Left lobe of liver (tissue), 2 donors: Measurements from ENCODE around the gene KRTAP10-2. TPM values are rescaled to one million over a fixed set of nuclear protein-coding genes. Genes with fewer than 3 reads are reported as not detected.

Experiments
- ATAC-seq: fragments of 200-7000 bp; cut with Tn5 transposase; one replicate; pipeline ENCODE4 v1.9.1; 2020; ENCODE audit warnings: mild to moderate bottlenecking, moderate library complexity
- DNase-seq: peaks from one replicate; pipeline ENCODE4 v3.0.0-alpha.2; 2020; ENCODE audit warnings: low spot score
- total RNA-seq: library from RNA; stranded (reverse); gene quantifications from one replicate; pipeline ENCODE4 v1.2.1, GENCODE V29; 2021
- donor health status: DM: no; HTN: no; CAD: no; lungs with moderate emphysema.
- donor health status: DM: no; HTN: yes; CAD: no.

KRTAP10-2 gene
- total RNA-seq, 1 donor from 2014 or later, result not detected

DNA sequence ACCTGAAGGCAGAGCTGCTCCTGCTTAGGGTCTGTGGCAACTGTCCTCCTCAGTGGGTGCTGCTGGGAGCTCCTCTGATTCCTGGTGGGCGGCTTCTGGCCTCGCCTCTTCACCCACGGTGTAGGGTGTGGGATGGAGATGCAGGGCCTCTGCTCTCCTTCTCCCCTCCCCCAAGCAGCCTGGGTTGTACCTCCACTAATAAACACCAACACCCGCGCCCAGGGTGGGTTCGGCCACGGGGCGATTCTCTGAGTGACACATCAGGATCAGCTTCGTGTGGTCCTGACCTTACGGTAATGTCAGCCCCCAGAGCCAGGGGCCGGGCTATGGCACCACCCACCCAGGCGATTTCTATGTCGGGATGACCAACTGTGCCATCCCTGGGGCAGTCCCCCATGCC is 35.0 kb downstream of the KRTAP10-2 start:
- no peak for DNase-seq

DNA sequence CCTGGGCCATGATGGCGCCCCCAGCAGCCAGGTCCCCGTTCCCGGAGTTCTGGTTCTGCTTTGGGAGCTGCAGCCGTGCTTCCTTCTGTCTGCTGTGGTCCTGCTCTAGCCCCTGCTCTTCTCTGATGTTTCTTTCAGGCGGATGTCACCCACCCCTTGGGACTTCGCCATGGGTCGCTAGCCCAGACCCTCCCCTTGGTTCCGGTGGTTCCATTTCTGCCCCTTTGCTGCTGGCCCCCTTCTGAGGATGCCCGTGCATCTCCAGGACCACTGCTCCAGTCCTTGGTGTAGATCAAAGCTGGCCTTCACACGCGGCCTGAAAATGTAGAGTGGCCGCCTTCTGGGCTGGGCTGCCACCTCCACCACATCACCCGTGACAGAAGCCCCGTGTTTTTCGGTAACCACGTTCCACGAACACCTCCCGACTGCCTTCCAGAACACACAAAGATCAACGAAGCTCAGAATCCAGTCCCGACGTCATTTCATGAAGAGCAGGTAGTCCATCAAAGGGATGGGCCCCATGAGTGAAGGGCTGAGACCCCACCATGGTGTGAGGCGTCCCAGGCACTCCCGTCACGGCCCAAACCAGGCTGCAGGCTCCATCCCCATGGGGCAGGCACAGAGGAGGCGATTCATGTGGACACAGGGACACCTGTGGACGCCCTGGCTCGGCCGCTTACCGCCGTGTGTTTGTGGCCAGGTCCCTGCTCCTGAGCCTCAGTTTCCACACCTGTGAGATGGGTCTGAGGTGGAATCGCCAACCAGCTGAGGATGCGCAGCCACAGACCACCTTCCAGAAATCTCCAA is 35.7 kb downstream of the KRTAP10-2 start:
- ATAC-seq (no peak), DNase-seq (no peak)

More for the DNA sequence above, 35.0 kb downstream of the KRTAP10-2 start:
- ATAC-seq, result no peak

DNA sequence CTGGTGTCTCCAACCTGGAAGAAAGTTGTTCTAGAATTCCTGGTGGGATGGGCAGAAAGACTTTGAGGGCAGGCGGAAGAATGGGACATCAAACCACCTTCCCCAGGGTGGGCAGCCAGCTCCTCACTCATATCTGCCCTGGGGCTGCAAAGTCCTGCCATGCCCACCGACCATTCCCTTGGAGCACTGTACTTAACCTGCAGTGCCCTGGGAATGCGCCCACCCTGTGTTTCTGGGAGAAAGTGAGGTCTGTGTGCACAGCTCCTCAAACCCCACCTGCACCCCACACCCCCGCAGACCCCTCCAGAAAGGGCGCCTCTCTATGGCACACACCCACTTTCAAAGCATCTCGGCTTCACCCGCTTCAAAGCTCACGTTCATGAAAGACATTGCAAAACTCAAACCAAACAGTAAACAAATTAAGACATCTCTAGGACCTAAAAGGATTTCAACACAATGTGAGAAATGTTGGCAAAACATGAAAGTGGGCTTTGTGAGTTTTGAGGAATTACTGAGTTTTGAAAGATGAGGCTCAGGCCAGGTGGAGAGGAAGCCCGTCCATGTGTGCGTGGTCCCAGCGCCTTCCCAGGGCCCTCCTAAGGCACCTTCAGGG is 36.5 kb downstream of the KRTAP10-2 start:
- no peak for ATAC-seq
- DNase-seq, result no peak

DNA sequence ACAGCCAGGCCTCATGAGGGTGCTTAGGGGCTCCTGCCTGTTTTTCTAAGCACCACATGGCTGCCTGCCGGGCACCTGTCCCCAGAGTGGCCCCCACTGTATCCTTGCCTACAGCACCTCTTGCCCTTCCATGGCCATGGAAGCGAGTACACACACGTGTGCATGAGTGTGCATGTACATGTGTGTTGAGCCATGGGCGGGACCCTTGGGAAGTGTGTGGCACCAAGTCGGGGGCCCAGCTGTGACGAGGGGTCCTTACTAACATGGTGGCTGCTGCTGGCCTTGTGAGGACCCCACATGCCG is 37.1 kb downstream of the KRTAP10-2 start:
- ATAC-seq, result no peak
- DNase-seq, result no peak

DNA sequence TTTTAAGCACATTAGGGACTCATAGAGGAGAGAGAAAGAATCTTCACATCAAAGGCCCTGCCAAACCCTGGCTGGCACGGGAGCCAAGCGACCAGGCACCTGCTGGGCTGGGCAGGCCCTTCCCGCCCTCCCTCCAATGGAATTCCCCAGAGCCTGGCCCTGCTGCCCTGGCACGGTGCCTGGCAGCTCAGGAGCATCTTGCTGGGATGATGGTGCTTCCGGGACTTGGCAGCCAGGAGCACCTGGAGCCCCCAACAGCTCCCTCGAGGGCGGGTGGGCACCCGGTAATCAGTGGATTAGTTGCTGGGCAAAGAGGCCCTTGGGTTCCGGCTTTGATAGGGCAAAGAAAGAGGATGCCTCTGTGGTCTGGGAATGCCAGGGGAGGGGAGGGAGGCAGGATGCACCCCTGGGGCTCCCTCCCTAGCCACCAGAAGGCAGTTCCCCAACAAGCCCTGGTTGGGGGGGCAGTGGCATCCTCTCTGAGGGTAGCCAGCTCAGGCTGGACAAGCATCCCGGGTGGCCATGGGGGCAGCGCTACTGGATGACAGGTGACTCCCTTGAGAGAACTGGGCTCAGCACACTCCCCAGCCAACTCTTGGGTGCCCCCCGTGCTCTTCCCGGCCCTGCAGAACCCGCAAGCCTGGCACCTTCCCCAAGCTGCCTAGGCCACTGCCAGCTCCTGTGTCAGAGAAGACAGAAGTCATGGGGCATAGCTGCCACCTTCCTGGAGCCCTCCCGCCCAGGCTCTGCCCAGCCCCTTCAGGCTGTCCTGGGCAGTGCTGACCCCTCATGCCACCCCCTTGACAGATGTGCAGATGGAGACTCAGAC is 37.7 kb downstream of the KRTAP10-2 start:
- ATAC-seq (no peak), DNase-seq (no peak)

DNA sequence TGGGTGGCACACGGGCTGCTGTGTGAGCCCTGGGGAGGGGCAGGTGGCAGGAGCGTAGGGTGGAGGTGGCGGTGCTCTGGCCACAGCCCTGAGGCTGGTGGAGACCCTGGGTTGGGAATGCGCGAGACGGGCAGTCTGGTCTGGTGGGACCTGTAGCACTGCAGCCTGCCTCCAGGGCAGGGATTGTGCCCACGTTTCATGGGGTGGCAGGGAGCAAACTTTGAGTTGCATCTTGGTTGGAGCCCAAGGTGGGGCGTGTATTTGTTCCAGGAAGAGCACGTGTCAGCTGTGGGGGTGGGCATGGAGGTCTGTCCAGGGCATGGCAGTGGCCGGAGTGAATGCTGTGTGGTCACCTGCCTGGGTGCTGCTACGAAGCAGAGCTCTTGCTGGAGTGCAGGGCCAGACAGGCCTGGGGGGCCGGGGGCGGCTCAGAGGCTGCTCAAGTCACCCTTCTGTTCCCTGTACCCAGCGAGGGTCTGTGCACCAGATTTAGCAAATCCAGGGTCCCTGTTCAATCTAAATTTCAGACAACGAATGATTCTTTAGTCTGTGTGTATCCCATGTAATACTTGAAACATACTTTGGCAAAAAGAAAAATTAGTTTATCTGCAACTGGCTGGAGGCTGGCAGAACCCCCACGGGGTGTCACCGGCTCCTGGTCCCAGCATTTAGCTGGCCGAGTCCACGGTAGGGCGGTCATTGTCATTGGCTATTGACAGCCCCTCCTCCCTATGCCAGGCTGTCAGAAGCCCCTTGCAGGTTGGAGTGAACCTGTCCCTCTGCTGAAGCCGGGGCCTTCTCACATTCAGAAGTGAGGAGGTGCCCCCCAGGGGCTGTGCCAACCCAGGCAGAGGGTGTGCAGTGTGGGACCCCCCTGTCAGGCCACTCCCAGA is 38.6 kb downstream of the KRTAP10-2 start:
- no peak for ATAC-seq
- DNase-seq, result no peak

DNA sequence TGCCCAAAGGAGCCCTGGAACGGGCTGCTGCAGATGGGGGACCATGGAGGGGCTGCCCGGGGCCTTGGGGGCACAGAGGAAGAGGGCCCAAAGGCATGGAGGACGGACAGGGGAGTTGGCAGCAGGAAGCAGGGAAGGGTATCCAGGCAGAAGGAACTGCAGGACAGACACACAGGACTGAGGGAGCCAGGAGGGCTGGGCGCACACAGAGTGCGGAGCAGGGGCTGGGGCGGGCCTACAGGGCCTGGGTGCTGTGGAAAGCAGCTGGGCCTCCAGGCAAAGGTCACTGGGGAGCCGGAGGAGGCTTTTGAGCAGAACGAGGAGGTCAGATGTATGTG is 39.4 kb downstream of the KRTAP10-2 start:
- ATAC-seq, result no peak
- no peak for DNase-seq

DNA sequence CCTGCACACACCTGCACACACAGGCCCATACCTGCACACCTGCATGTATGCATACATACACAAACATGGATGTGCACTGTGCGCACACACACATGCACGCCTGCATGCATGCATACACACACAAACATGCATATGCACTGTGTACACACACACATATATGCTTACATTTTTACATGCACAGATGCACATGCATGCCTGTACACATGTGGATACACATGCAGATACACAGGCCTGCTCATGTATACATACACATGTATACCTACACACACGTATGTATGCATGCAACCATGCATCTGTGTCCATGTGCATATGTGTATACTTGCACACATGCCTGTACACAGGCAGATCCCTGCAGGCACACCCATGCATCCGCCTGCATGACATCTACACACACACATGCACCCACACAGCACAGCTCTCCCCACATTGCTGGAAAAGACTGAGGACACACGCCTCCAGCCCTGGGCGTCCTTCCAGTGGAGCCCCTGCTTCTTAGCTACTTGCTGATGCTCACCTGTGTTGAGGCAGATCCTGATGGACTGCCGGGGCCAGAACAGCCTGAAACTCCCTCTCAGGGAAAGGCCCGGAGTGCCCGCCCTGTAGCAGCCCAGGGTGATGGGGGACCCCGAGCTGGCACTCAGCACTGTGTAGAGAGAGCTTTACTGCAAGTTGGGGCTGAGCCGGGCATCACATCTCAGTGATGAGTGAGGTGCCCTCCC is 39.9 kb downstream of the KRTAP10-2 start:
- no peak for DNase-seq
- no peak for ATAC-seq

DNA sequence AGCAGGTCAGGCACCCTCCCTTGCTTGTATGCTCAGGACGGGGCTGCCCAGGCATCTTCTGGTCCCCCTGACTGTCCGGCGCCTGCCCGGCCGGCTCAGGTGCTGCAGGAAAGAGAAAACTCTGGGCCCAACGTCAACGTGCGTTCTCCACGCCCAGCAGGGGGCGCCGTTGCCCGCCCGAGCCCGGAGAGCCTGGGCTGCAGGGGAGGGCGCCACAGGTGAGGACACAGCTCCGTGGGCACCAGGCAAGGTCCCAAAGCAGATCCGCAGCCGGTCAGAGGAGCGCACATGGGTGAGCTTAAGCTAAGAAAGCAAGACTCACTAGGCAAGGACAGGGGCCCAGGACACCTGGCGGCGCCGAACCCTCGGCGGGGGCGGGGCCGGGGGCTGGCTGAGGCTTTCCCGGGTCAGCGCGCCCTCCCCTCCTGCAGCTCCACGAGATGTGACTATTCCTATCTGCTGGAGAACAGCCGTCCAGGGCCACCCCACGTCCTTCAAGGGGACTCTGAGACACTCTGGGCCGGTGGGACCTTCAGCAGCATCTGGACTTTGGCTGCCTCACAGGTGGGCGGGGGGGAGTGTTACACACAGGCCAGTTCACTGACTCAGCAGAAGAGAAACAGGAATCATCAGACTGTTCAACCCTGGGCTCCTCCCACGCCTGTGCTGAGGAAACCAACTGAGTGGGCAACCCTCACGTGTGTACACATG is 40.6 kb downstream of the KRTAP10-2 start:
- ATAC-seq (peak; percentile 82), DNase-seq (peak; percentile 78)

DNA sequence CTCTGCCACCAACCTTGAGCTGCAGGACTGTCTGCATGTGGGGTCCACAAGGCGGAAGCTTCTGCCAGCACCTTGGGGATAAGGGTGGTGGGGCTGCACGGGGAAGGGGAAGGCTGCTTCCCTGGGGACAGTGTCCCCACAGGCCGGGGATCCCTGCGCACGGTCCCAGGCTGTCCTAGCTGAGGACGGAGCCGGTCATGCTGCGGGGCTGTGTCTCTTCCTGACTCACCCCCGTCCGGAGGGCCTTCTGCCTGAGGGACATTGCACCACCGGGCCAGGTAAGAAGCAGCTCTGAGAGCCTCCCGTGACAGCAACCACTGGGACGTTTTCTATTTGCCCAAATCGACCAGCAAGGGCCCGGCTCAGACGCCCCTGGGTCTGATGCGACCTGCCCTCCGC is 41.2 kb downstream of the KRTAP10-2 start:
- ATAC-seq, result peak; percentile 7

DNA sequence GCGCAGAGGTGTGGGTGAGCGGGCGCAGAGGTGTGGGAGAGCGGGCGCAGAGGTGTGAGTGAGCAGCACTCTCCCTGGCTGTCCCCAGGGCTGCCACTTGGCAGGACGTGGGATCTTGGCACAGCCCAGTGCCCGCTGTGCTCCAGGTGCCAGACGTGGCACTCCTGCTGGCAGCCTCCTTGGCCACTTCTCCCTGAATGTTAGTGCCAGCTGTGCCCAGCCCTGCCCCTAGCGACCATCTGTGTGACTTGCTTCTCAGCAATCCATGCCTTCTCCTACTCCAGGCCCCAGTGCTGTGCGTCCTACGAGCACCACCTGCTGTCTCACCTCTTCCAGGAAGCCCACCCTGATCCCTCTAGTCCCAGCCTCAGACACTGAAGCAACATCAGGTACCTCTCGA is 41.8 kb downstream of the KRTAP10-2 start:
- ATAC-seq (peak; percentile 89), DNase-seq (peak; percentile 90)

More for the DNA sequence above, 41.2 kb downstream of the KRTAP10-2 start:
- DNase-seq, result no peak

DNA sequence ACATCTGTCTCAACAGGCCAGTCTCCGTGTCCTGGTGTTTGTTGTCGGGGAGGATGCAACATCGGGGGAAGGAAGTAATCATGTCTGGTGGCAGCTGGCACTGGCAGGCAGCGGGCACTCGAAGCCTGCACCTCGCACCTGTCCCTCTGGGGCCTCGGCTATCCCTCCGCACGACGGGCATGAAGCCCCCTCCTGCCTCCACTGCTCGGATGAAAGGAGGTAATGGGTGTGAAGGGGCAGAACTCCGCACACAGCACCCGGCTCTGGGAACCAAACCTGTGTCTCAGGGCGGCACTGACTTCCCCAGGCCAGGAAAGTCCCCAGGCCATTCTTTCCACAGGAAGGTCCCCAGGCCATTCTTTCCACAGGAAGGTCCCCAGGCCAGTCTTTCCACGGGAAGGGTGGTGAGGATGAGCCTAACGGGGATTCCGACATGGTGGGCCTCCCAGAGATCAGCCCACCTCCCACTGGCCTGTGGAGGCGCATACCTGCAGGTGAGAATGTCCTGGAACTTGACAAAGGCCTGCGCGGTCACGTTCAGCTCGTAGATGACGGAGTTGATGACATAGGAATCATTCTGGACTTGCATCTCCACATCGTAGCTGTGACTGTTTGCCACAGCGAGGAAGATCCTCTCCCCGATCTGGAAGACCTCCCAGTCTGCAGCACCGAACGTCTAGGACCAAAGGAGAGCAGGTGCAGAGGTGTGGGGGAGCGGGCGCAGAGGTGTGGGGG is 42.4 kb downstream of the KRTAP10-2 start:
- ATAC-seq (no peak), DNase-seq (no peak)

DNA sequence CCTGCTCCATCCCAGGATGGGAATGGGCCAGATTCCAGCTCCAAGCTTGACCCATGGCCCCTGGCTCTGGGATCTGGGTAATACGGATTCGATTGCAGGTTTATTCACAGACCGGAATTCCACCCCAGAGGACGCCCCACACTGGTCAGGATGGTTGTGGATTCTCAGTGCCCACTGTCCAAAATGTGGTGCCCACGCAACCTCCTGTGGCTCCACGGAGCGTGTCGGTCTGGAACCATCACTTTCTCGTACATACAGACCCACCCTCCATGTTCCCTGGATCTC is 42.9 kb downstream of the KRTAP10-2 start:
- DNase-seq, result peak; percentile 60
- peak; percentile 29 for ATAC-seq

DNA sequence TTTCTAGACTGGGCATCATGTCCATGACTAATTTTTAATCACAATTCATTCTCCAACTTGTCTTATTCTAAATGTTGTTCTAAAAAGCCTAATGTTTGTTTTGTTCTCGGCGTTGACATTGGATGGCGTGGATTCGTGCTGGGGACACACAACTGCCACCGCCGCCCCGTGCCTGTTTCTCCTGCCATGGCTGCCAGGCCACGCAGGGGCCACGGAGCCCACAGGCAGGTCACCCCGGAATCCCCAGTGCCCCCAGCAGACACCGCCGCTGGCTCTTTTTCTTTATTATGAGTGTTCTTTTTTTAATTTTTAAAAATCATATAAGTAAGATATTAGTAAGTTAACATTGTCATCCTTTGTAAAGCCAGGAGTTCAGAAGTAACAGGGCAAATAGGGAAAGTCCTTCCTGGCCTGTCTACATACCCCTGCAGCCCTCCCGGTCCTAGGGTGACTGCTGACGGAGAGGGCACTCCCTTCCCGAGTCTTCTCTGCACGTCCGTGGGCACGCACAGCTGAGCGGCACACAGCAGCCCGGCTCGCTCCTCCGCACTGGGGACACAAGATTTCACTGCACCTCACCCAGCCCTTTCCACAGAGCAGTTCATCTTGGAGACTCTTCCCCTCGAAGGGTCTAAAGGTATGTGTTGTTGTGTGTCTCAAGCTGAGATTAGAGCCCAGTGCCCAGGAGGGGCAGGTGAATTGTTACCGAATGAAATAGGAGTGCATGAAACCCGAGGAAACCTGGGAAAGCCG is 43.5 kb downstream of the KRTAP10-2 start:
- ATAC-seq, result no peak

DNA sequence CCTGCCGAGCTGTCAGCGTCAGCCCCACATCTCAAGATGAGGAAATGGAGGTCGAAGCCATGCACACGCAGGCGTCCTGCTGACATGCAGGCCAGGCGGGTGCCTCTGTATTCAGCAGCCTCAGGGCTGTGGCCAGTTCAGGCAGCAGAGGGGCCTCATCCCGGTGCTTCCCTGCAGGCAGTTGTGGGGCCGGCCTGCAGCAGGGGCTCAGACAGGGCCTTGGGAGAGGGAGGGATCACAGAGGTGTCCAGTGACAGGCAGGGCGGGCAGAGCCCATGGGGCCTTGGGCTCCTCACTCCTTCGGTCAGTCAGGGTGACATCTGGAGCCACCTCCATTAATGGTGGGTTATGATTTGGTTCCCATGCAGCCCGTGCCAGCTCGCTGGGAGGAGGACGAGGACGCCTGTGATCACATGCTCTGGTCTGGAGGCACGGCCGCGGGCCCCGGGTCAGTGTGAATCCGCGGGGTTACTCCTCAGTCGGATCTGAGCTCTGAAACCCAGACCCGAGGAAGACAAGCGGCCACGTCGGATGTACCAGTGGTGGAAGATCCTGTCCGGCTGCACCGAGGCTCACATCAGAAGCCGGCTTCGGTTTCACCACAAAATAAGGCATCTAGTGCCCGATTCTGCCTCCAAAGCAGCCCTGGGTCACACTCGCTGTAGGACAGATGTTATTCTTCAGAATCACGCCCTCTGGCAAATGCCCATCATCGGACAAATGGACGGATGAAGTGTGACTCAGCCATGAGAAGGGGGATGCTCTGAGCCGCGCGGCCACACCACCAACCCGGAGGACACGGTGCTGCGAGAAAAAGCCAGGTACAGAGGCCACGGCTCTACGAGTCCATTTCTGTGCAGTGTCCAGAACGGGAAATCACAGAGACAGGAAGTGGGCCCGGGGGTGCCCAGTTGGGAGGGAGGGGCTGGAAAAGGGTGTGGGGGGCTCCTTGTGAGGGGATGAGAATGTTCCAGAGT is 44.7 kb downstream of the KRTAP10-2 start:
- ATAC-seq, result no peak

More for the DNA sequence above, 43.5 kb downstream of the KRTAP10-2 start:
- no peak for DNase-seq

DNA sequence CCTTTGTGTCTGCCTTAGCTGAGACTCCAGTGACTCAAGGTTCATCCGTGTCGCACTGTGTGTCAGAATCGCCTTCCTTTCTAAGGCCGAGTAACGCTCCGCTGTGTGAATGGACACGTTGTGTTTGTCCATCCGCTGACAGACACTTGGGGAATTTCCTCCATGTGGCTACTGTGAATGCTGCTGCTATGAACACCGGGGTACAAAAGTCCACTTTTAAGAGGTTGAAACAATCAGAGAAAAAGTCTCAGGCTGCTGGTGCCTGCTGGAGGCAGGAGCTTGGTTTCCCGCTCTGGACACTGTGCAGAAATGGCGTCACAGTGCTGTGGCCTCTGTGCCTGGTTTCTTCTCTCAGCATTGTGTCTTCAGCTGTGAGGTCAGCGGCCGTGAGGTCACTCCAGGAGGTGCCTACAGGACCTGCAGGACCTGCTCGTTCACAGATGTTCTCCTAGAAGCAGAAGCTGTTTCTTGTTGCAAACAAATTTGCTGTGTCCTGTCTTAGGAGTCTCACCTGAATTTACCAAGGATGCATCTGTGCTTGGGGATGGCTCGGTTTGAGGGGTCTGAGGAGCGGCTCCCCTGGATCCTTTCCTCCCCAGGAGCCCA is 45.5 kb downstream of the KRTAP10-2 start:
- no peak for DNase-seq
- no peak for ATAC-seq

More for the DNA sequence above, 44.7 kb downstream of the KRTAP10-2 start:
- DNase-seq, result no peak

DNA sequence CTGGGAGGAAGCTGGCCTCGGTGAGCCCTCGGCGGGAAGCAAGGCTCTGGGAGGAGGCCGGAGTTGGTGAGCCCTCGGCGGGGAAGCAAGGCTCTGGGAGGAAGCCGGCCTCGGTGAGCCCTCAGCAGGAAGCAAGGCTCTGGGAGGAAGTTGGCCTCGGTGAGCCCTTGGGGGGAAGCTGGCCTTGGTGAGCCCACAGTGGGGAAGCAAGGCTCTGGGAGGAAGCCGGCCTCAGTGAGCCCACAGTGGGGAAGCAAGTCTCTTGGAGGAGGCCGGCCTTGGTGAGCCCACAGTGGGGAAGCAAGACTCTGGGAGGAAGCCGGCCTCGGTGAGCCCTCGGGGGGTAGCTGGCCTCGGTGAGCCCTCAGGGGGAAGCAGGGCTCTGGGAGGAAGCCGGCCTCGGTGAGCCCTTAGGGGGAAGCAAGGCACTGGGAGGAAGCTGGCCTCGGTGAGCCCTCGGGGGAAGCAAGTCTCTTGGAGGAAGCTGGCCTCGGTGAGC is 47.4 kb downstream of the KRTAP10-2 start:
- ATAC-seq, result no peak
- no peak for DNase-seq
